ENCODE data around the gene CASP7. TPM values are rescaled to one million over a fixed set of nuclear protein-coding genes. Genes with fewer than 3 reads are reported as not detected.

CASP7 gene
- polyA plus RNA-seq, 3 donors: 9.9 to 26.1 (median 16.0) TPM

DNA sequence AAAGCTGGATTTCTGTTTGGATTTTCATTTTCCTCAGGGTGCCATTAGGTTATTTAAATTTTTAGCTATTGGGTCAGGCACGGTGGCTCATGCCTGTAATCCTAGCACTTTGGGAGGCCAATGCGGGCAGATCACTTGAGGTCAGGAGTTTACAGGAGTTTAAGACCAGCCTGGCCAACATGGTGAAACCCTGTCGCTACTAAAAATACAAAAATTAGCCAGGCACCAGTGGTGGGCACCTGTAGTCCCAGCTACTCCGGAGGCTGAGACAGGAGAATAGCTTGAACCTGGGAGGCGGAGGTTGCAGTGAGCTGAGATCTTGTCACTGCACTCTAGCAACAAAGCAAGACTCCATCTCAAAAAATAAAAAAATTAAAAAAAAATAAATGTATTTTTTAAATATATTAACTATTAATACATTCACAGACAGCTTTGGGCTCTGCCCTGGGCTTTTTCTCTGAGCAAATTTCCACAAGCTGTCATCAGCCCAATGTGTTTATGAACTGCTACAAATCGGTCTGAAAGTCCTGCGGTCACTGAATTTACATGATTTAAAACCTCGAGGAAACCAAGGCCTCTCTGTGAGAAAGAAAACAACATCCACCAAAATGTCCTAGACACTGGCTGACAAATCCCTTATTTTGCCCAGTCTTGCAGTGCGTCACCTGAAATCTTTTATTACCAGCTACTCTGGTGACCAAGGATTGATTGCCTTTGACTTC is 52.6 kb downstream of the CASP7 start:
- no peaks in the 10 kb centered on the region for H4K20me1 ChIP-seq (ENCODE audit: insufficient read depth, low read length)
- no peak overlapping the region for H3K27ac Mint-ChIP-seq
- no peak overlapping the region for H3K27ac ChIP-seq (ENCODE audit: low read depth in 1 of 2, low read length in 2 of 2)
- H3K9me3 ChIP-seq (replicated peaks in 1 of 2; ENCODE audit: control insufficient read depth in 1 of 2, insufficient read depth in 1 of 2, low read length in 2 of 2): no peaks in the 10 kb centered on the region
- H3K4me2 ChIP-seq (replicated peaks; ENCODE audit: extremely low read depth, low read length, poor library complexity, severe bottlenecking): no peak overlapping the region
- H3K36me3 Mint-ChIP-seq: peaks cover 29 to 33% of the 10 kb centered on the region in 2 donors
- no peaks in the 10 kb centered on the region for H3K4me1 ChIP-seq (ENCODE audit: control insufficient read depth in 1 of 2, insufficient read depth in 2 of 2, low read length in 2 of 2)
- no peak overlapping the region for H3K4me3 Mint-ChIP-seq
- H3K27me3 Mint-ChIP-seq (ENCODE audit: low read depth in 3 of 3): no peaks in the 10 kb centered on the region
- no peaks in the 10 kb centered on the region for H3K27me3 ChIP-seq (ENCODE audit: control insufficient read depth in 2 of 2, insufficient read depth in 2 of 2, low read length in 2 of 2)
- H3K4me1 Mint-ChIP-seq: no peaks in the 10 kb centered on the region
- peaks cover 0 to 6% (median 0%) of the 10 kb centered on the region in 7 donors for H3K9me3 Mint-ChIP-seq
- H3K9ac ChIP-seq (ENCODE audit: insufficient read depth, low read length, poor library complexity, severe bottlenecking): no peak overlapping the region
- intact Hi-C loops (cut with micrococcal nuclease): no loop called here
- no peak overlapping the region for H3K4me3 ChIP-seq (replicated peaks in 1 of 3; ENCODE audit: low read depth in 2 of 3, low read length in 3 of 3)
- H2AFZ ChIP-seq (ENCODE audit: insufficient read depth, low read depth, low read length, poor library complexity, severe bottlenecking): no peak overlapping the region
- no peaks in the 10 kb centered on the region for H3K79me2 ChIP-seq (ENCODE audit: insufficient read depth, low read length)
- peaks cover 3 to 29% of the 10 kb centered on the region in 2 donors for H3K36me3 ChIP-seq (replicated peaks in 1 of 2; ENCODE audit: control insufficient read depth in 1 of 2, insufficient read depth in 2 of 2, low read length in 2 of 2)
- TF ChIP-seq, protein P1, sequence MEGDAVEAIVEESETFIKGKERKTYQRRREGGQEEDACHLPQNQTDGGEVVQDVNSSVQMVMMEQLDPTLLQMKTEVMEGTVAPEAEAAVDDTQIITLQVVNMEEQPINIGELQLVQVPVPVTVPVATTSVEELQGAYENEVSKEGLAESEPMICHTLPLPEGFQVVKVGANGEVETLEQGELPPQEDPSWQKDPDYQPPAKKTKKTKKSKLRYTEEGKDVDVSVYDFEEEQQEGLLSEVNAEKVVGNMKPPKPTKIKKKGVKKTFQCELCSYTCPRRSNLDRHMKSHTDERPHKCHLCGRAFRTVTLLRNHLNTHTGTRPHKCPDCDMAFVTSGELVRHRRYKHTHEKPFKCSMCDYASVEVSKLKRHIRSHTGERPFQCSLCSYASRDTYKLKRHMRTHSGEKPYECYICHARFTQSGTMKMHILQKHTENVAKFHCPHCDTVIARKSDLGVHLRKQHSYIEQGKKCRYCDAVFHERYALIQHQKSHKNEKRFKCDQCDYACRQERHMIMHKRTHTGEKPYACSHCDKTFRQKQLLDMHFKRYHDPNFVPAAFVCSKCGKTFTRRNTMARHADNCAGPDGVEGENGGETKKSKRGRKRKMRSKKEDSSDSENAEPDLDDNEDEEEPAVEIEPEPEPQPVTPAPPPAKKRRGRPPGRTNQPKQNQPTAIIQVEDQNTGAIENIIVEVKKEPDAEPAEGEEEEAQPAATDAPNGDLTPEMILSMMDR (IDR thresholded peaks at IDR 0.05): no peak
- WGBS (ENCODE audit: insufficient coverage): 86% methylated on average over 6 of the region's 9 CpGs
- DNase-seq: no peak

- intact Hi-C loops (cut with micrococcal nuclease): no loop called here
- no peaks in the 10 kb centered on the region for H3K4me1 ChIP-seq (ENCODE audit: control insufficient read depth in 1 of 2, insufficient read depth in 2 of 2, low read length in 2 of 2)
- no peaks in the 10 kb centered on the region for H4K20me1 ChIP-seq (ENCODE audit: insufficient read depth, low read length)
- H3K27ac ChIP-seq (ENCODE audit: low read depth in 1 of 2, low read length in 2 of 2): no peak overlapping the region
- H3K4me1 Mint-ChIP-seq: no peaks in the 10 kb centered on the region
- no peak for DNase-seq
- TF ChIP-seq, protein P1 (IDR thresholded peaks at IDR 0.05): no peak
- no peak overlapping the region for H3K27ac Mint-ChIP-seq
- H3K79me2 ChIP-seq (ENCODE audit: insufficient read depth, low read length): no peaks in the 10 kb centered on the region
- H3K27me3 ChIP-seq (ENCODE audit: control insufficient read depth in 2 of 2, insufficient read depth in 2 of 2, low read length in 2 of 2): no peaks in the 10 kb centered on the region
- no peaks in the 10 kb centered on the region for H3K9me3 ChIP-seq (replicated peaks in 1 of 2; ENCODE audit: control insufficient read depth in 1 of 2, insufficient read depth in 1 of 2, low read length in 2 of 2)
- peaks cover 3 to 28% of the 10 kb centered on the region in 2 donors for H3K36me3 ChIP-seq (replicated peaks in 1 of 2; ENCODE audit: control insufficient read depth in 1 of 2, insufficient read depth in 2 of 2, low read length in 2 of 2)
- H3K4me2 ChIP-seq (replicated peaks; ENCODE audit: extremely low read depth, low read length, poor library complexity, severe bottlenecking): no peak overlapping the region
- H3K9ac ChIP-seq (ENCODE audit: insufficient read depth, low read length, poor library complexity, severe bottlenecking): no peak overlapping the region
- H3K36me3 Mint-ChIP-seq: peaks cover 24 to 28% of the 10 kb centered on the region in 2 donors
- H3K9me3 Mint-ChIP-seq: peaks cover 0 to 6% (median 0%) of the 10 kb centered on the region in 7 donors
- no peak overlapping the region for H2AFZ ChIP-seq (ENCODE audit: insufficient read depth, low read depth, low read length, poor library complexity, severe bottlenecking)
- peaks cover 0 to 3% (median 0%) of the 10 kb centered on the region in 3 donors for H3K27me3 Mint-ChIP-seq (ENCODE audit: low read depth in 3 of 3)
- WGBS (ENCODE audit: insufficient coverage): 100% methylated on average over 1 of the region's 4 CpGs
- H3K4me3 Mint-ChIP-seq: no peak overlapping the region
- no peak overlapping the region for H3K4me3 ChIP-seq (replicated peaks in 1 of 3; ENCODE audit: low read depth in 2 of 3, low read length in 3 of 3)
Measured at GRCh38 chr10:113732966-113733365, 53.3 kb downstream of the CASP7 start.

Measured in CD14-positive monocyte (primary cell).